KBM-7 (cell line): Measurements from ENCODE around the gene MMP25.

Experiments
- DNase-seq: peaks from one replicate; pipeline ENCODE4 v3.0.0-alpha.2; 2015
- in situ Hi-C: fragments of 300-500 bp; cut with MboI; formaldehyde crosslinking; loops from 2 replicates; pipeline ENCODE4 v1.14.3; 2020; ENCODE audit warnings: low sequenced_read_pairs, low pct_unique_long_range_greater_than_20kb, mixed read lengths

MMP25 gene

DNA sequence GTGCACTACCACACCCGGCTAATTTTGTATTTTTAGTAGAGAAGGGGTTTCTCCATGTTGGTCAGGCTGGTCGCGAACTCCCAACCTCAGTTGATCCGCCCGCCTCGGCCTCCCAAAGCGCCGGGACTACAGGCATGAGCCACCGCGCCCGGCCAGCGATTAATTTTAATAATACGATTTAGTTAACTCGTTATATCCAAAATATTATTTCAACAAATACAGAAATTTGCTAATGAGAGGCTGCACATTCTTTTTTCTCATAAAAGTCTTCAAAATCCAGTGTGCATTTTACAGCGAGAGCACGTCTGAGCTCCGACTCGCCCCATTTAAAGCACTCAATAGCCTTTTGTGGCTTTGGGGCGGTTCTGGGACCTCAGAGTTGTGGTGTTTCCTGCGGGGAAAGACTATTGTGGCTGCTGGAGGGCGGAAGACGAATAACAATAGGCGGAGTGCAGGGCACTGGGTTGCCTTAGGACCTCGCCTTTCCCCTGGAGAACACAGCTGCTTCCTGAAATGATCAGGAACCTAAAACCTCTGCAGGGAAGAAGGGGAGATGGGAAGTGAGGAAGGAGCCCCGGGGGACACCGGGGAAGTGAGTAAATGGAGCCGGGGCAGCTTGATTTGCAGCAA lies 55.6 kb downstream of the MMP25 start:
- DNase-seq, result peak; percentile 92
- in situ Hi-C loops, result no loop called here

DNA sequence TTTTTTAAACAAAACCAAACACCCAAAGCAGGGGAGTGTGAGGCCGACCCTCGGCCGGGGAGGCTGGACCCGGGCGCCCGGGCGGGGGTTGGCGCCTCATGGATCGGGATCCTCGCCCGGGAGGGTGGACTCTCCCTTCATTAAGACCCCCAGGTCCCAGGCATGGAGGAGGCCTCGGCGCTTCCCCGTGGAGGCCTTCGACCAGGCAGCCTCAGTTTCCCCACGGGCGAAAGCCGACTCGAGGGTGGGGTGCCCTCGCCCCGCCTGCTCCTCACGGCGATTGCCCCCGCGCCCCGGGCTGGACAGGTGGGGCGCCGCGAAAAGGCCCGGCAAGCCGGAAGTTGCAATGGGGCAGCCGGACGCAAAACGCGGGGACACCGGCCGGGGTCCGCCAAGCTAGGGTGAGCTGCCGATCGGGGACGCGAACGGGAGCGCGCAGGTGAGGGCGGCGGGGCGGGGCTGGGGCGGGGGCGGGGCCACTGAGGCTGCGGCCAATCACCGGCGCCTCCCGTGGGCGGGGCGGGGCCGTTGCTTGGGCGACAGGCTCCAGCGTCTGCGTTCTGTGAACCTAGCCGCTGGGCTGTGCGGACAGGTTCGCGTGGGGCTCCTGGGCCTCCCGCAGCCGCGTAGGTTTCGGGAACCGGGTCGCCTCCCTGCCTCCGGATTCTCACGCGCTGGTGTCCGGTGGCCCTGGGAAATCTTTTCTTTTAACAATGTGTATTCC lies 60.0 kb downstream of the MMP25 start:
- in situ Hi-C loops, result no loop called here
- peak; percentile 88 for DNase-seq
